ENCODE data around the gene DEFB113. TPM values are rescaled to one million over a fixed set of nuclear protein-coding genes. Genes with fewer than 3 reads are reported as not detected.
A peak's percentile ranks its signal among the peaks of the same experiment; 100 is the strongest.
"Not testable (repeated sequence)": the region's sequence is repeated elsewhere in the genome, so short reads cannot be mapped to it uniquely, and the experiment has no call there.

Gene DEFB113
- total RNA-seq, result not detected

GRCh38 chr6:49969605-49970004, at the start of gene DEFB113:
Gene DEFB113, minus strand, starts transcription at chr6:49969625. Its CDS starts 0 bp downstream, at chr6:49969625.
- DNase-seq (ENCODE audit: low read depth in 2 of 3, low spot score in 2 of 3), result no peak

GRCh38 chr6:50007819-50008218, 38.4 kb upstream of the DEFB113 start:
- no peak for DNase-seq (ENCODE audit: low read depth in 2 of 3, low spot score in 2 of 3)

- DNase-seq (ENCODE audit: low read depth in 2 of 3, low spot score in 2 of 3), result no peak
These were observed 33.7 kb upstream of the DEFB113 start for GRCh38 chr6:50003139-50003538.

GRCh38 chr6:49995278-49995677, 25.9 kb upstream of the DEFB113 start:
- DNase-seq (ENCODE audit: low read depth in 2 of 3, low spot score in 2 of 3), result no peak

- no peak for DNase-seq (ENCODE audit: low read depth in 2 of 3, low spot score in 2 of 3)
These were observed 19.5 kb upstream of the DEFB113 start for GRCh38 chr6:49988900-49989299.

- no peak for DNase-seq (ENCODE audit: low read depth in 2 of 3, low spot score in 2 of 3)
These were observed 18.3 kb upstream of the DEFB113 start for GRCh38 chr6:49987749-49988148.

- DNase-seq (ENCODE audit: low read depth in 2 of 3, low spot score in 2 of 3), result no peak
These were observed 17.1 kb upstream of the DEFB113 start for GRCh38 chr6:49986551-49986950.

- no peak for DNase-seq (ENCODE audit: low read depth in 2 of 3, low spot score in 2 of 3)
These were observed 12.6 kb upstream of the DEFB113 start for GRCh38 chr6:49982046-49982445.

- no peak for DNase-seq (ENCODE audit: low read depth in 2 of 3, low spot score in 2 of 3)
These were observed 11.5 kb upstream of the DEFB113 start for GRCh38 chr6:49980898-49981297.

- peak in 1 of 3 donors; percentile 1 for DNase-seq (ENCODE audit: low read depth in 2 of 3, low spot score in 2 of 3)
These were observed 10.2 kb upstream of the DEFB113 start for GRCh38 chr6:49979584-49979983.

GRCh38 chr6:49978332-49979226, 9.2 kb upstream of the DEFB113 start:
- peak in 1 of 3 donors; percentile 30 for DNase-seq (ENCODE audit: low read depth in 2 of 3, low spot score in 2 of 3)

GRCh38 chr6:49966823-49967222, 2.6 kb downstream of the DEFB113 start:
- DNase-seq (ENCODE audit: low read depth in 2 of 3, low spot score in 2 of 3), result no peak

- DNase-seq (ENCODE audit: low read depth in 2 of 3, low spot score in 2 of 3), result no peak
These were observed 3.1 kb downstream of the DEFB113 start for GRCh38 chr6:49966334-49966733.

- DNase-seq (ENCODE audit: low read depth in 2 of 3, low spot score in 2 of 3), result no peak
These were observed 5.4 kb downstream of the DEFB113 start, which contains the start of gene DEFB114 for GRCh38 chr6:49964064-49964463. Gene DEFB114, minus strand, starts transcription at chr6:49964164. Its CDS starts 59 bp downstream, at chr6:49964105.

GRCh38 chr6:49958180-49958579, 11.2 kb downstream of the DEFB113 start:
- DNase-seq (ENCODE audit: low read depth in 2 of 3, low spot score in 2 of 3), result no peak

- no peak for DNase-seq (ENCODE audit: low read depth in 2 of 3, low spot score in 2 of 3)
These were observed 13.6 kb downstream of the DEFB113 start for GRCh38 chr6:49955847-49956246.

- no peak for DNase-seq (ENCODE audit: low read depth in 2 of 3, low spot score in 2 of 3)
These were observed 17.5 kb downstream of the DEFB113 start for GRCh38 chr6:49951926-49952325.

GRCh38 chr6:49950415-49950751, 19.0 kb downstream of the DEFB113 start:
- no peak for DNase-seq (ENCODE audit: low read depth in 2 of 3, low spot score in 2 of 3)

- DNase-seq (ENCODE audit: low read depth in 2 of 3, low spot score in 2 of 3), result no peak
These were observed 20.4 kb downstream of the DEFB113 start for GRCh38 chr6:49949062-49949461.

- no peak for DNase-seq (ENCODE audit: low read depth in 2 of 3, low spot score in 2 of 3)
These were observed 22.6 kb downstream of the DEFB113 start for GRCh38 chr6:49946835-49947234.

- DNase-seq (ENCODE audit: low read depth in 2 of 3, low spot score in 2 of 3), result not testable (repeated sequence)
These were observed 25.4 kb downstream of the DEFB113 start for GRCh38 chr6:49944068-49944467.

GRCh38 chr6:49939993-49940498, 29.4 kb downstream of the DEFB113 start:
- DNase-seq (ENCODE audit: low read depth in 2 of 3, low spot score in 2 of 3), result no peak
